Umbilical cord (tissue), 2 donors: ENCODE results near the gene PYM1. TPM values are rescaled to one million over a fixed set of nuclear protein-coding genes. Genes with fewer than 3 reads are reported as not detected.

Experiments
- DNase-seq: peaks from one replicate; pipeline ENCODE4 v3.0.0-alpha.2; 2015; ENCODE audit warnings: low spot score
- total RNA-seq: library from RNA; depleted of rRNA; stranded (reverse); fragments of >200 nt; gene quantifications from one replicate; pipeline ENCODE4 v1.2.3, GENCODE V29; 2014; ENCODE audit warnings: low replicate concordance; ENCODE audit not compliant: insufficient read depth

Gene PYM1
- total RNA-seq = 12.5 TPM

DNA sequence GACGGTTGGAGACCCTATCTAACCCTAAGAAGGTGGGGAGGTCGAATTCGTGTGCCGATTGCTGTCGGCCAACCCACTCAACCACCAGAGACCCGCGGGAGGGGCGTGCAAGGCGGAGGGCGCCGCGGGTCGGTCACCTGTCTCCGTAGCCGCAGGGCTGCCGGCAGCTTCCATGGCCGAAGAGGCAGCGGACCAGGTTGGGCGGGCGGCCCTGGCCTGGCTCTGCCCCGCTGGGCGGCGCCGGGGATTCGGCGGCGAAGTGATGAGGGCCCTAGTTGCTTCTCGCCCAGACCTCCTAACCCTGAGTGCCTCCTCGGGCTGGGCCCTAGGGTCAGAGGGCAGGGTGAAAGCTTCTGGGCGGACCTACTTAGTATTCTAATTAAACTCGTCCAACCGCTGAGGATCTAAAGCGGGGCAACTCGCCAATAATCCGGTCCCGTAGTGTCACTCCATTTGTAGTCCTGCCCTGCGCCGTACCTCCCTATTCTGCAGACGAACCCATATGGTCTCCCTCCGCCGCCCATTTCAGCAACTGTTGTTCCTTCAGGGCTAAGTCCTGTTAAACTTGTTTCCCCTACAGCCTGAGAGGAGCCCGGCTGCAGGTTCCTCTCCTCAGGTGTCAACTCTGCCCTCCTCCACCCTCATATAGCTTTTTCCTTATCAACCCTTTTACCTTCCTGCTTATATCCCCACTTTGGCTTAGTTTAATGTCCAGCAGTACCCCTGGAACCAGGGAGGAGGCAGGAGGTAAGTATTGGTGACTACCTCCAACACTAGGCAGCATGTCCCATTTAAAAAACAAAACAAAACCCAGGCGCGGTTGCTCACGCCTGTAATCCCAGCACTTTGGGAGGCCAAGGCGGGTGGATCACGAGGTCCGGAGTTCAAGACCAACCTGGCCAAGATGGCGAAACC is at the start of gene PYM1:
Gene PYM1 (minus strand): TSS at position 307 of the 915 bp plus-strand sequence. CDS start 133 bp downstream, at position 174.
- DNase-seq = peak; percentile 75

DNA sequence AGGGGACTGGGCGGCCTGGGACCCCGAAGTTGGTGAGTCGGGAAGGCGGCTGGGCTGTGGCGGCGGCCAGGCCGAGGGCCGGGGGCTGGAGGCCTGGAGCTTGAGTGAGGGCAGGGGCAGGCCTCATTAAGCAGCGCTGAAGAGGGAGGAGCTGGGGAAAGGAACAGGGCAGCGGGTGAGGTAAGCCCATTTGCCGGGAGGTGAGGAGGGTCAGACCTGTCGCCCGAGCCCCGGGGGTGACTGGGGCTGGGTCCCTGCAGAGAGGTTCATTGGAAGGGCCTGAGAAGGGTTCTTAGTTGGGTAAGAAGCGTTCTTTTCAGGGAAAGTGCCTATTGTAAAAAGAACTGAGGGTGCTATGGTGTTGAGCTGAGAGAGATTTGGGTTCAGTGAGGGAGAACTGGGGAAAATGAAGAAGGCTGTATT is 46.6 kb upstream of the PYM1 start:
- DNase-seq = peak; percentile 62

DNA sequence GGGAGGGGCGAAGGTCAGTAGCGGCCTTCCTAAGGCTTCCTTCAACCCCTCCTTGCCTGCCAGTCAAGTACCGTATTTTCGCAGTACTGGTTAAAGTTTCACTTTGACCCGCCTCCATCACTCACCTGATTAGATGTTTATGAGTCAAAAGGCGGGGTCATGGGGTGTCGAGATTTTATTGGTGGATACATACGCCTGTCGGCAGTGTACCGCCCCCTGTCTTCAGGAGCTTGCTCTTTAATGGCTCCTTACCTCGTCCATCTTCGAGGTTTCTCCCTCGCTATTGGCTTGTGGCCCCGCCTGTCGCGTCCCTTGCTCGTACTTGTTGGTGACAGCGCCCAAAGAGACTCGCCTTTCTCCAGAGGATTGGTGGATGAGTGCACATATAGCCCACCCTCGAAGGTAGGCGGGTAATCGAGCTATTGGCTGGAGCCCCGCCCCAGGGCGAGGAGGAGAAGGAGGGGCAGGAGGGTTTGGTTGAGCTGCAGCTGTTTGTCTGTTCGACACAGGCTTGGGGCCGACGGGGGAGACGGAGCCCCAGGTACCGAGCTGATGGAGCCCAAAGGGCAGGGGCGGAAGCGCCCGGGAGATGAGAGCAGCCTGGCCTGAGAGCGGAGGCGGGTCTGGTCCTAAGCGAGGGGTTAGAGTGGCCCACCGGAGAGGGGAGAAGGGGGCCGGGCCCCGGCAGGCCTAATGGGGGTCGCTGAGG is 46.1 kb upstream of the PYM1 start, which contains the start of gene RAB5B:
Gene RAB5B (plus strand): TSS at position 480 of the 709 bp plus-strand sequence. CDS start 12,883 bp downstream, outside the sequence.
- peak; percentile 100 for DNase-seq

DNA sequence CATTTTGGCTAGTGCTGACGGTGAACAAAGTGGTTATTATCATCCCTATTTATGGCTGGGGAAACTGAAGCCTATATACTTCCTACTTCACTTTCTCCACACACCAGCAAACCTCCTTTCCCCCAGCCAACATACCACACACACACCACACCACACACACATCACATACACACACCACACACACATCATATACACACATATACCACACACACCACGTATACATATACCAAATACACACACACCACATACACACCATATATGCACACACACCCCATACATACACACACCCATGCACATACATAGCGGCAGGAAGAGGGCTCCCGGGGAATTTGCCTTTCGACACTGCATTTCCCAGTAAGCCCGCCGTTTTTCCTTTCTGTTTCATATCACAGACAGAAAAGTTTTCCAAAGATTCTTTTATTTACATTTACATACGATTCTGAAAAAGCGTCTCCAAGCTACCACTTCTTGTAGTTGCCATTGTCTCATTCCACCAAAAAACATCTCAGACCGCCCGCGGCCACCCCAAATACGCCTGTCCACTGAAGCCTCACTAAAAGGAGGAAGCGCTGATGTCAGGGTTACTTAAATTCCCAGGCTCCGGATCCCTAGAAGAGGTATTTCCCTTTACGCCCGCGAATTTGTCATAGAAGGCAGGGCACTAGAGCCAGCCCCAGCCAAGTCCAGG is 45.4 kb upstream of the PYM1 start:
- no peak for DNase-seq

DNA sequence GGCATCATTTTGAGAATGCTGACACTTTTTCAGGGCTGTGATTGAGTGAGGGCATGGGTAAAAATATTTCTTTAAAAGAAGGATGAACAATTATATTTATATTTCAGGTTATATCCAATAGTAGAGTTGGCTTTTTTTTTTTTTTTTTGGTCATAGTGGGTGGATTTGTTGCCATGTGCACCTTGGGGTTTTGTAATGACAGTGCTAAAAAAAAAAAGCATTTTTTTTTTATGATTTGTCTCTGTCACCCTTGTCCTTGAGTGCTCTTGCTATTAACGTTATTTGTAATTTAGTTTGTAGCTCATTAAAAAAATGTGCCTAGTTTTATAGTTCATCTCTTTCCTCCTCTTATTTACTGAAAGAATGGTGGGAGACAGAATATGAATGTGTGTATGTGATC is 44.8 kb upstream of the PYM1 start:
- no peak for DNase-seq

DNA sequence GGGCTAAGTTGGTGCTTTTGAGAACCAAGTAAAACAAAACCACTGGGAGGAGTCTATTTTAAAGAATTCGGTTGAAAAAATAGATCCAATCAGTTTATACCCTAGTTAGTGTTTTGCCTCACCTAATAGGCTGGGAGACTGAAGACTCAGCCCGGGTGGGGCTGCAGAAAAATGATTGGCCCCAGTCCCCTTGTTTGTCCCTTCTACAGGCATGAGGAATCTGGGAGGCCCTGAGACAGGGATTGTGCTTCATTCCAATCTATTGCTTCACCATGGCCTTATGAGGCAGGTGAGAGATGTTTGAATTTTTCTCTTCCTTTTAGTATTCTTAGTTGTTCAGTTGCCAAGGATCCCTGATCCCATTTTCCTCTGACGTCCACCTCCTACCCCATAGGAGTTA is 44.3 kb upstream of the PYM1 start:
- peak; percentile 25 for DNase-seq

DNA sequence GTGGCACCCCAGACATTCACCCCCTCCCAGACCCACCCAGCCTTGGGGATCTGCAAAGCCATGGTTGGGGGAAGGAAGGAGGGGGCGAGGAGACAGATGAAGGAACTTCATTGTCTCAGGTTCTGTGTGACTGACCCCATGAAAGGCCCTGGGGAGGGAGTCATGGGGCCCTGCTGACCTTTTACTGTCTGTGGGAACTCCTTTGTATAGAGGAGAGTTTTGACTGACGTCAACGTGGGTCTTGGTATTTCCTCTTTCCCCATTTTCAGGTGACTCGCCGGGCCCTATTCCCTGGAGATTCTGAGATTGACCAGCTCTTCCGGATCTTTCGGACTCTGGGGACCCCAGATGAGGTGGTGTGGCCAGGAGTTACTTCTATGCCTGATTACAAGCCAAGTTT is 43.1 kb upstream of the PYM1 start:
- DNase-seq = no peak

DNA sequence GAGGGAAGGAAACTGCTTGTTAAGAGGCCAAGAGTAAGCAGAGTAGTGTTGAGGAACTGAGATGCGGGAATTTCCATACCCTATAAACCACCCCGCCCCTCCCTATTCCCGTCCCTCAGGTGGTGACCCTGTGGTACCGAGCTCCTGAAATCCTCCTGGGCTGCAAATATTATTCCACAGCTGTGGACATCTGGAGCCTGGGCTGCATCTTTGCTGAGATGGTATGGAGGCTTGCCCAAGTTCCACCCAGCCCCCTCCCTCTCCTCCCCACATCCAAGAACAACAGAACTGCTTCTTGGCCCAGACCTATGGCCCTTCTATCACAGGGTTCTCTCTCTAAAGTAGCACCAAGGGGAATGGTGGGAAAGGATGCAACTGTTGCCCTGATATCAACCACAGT is 41.7 kb upstream of the PYM1 start:
- no peak for DNase-seq

DNA sequence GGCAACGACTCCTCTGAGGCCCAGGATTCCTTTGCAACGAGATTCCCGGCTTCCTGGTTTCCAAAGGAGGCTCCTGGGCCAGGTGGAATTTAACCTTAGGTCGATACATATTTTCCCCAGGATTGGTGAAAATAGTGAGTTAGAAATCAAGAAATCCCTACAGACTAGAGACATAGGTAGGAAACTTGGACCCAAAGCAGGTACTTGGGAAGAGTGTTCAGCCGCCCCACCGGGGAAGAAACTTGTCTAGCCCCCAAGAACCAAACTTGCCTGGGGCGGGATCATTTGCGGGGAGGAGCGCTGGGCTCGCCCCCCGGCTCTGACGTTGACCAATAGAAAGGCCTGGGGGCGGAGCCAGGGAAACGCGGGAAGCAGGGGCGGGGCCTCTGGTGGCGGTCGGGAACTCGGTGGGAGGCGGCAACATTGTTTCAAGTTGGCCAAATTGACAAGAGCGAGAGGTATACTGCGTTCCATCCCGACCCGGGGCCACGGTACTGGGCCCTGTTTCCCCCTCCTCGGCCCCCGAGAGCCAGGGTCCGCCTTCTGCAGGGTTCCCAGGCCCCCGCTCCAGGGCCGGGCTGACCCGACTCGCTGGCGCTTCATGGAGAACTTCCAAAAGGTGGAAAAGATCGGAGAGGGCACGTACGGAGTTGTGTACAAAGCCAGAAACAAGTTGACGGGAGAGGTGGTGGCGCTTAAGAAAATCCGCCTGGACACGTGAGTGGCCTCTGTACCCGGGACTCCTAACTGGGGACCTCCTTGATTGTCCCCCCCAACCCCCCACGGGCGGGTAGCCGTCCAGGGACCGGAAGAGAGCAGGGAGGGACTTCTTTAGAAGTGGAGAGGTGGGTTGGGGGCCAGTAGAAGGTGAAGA is 39.0 kb upstream of the PYM1 start, which contains the start of gene CDK2:
Gene CDK2 (plus strand): TSS at position 423 of the 874 bp plus-strand sequence. CDS start 179 bp downstream, at position 602.
- peak; percentile 95 for DNase-seq

DNA sequence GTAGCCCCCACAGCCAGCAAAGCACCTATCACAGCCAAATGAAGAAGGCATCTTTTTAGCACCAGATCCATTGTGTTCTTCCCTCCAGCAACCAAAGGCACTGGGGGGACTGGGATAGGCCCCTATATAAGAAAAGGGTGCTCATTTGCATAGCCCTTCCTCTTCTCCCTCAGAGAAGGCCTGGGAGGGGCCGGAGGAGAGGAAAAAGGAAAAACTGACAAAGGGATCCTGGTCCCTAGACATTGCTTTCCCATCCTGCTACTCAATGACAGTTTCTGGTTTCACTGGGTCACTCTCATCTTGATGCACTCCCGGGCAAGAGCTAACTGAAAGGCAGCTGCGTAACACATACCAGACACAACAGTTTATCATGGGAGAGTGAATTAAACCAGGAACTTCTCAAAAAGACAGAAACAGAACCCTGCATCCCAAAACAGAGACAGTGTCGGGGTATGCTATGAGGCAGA is 38.3 kb upstream of the PYM1 start, which contains the start of gene PMEL:
Gene PMEL (minus strand): TSS at position 102 of the 467 bp plus-strand sequence. CDS start 31 bp downstream, at position 71.
- DNase-seq = peak; percentile 56

DNA sequence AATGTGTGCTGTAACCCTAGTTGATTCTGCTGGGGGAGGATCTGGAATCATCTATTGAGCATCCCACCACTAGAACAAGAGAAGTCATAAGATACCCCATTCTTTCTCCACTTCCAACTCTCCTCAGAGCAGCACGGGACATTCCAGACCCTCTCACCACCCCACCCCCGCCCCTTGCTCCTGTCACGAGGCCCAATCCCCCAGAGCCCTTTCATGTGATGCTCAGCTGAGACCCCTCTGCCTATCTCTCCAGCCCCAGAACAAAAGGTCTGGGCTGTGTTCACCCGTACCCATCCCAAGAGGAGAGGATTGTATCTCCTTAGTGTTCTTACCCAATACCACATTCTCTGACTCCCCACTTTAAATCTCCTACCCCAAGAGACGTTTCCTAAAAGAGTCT is 37.5 kb upstream of the PYM1 start:
- DNase-seq = no peak

DNA sequence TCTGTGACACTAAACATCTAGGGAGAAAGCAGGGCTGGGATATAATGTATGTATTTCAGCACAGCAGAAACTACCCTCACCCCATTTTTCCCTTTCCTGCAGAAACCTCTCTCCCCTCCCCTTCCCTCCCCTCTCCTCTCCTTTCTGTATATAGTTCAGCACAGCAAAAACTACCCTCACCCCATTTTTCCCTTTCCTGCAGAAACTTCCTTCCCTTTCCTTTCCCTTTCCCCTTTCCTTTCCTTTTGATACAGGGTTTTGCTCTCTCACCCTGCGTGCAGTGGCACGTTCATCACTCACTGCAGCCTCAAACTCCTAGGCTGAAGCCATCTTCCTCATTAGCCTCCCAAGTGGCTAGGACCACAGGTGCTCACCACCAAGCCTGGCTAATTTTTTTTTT is 36.1 kb upstream of the PYM1 start:
- DNase-seq = no peak

DNA sequence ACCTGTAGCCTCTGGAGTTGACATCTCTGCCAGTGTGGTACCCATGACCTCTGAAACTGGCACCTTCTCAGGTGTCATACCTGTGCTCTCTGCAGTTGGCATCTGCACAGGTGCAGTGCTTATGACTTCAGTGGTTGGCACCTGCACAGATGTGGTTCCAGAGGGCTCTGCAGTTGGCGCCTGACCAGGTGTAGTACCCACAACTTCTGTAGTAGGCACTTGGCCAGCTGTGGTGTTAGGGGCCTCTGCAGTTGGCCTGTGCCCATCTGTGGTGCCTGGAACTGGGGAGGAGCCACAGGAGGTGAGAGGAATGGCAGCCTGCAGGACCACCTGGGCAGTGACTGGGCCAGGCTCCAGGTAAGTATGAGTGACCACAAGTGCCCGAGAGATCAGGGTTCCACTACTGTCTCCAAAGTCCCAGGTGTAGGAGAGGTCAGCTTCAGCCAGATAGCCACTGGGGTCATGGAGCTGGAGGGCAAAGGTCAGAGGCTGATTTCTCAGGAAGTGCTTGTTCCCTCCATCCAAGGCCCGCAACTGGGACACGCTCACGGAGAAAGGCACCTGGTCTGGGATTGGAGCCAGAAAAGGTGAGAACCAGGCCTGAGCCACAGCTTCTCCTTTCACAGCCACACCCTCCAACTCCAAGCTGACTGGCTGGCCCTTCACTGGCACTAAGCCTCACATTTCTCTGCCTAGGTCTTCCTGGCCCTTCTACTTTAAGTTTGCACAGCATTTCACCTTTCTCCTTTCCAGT is 29.6 kb upstream of the PYM1 start:
- no peak for DNase-seq

DNA sequence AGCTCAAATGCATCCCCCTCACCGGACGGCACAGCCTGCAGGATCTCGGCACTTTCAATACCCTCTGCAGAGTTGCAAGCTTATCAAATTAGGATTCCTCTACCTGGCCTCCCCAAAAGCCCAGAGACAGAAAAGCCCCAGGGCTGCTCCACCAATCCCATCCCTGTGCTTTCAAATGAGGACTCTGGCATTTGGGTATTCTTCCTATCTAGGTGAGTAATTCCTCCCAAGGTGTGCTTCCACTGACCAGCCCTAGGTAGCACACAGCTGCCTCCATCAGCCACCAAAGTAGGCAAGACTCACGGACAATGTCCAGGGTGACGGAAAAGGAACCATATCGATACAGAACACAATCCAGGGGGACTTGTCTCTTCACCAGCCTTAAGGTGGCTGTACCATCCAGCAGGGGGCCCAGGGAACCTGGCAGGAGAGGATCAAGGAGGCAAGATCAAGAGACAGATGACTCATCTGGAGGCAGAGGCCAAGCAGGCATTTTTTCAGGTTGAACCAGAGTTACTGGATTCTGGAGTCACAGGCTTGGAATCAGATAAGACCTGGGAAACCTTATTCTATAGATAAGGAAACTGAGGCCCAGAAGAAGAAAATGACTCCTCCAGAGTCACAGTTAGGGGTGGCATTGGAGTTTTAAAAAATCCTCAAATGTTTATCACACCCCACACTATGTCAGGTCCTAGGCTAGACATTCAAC is 28.3 kb upstream of the PYM1 start:
- peak; percentile 67 for DNase-seq

DNA sequence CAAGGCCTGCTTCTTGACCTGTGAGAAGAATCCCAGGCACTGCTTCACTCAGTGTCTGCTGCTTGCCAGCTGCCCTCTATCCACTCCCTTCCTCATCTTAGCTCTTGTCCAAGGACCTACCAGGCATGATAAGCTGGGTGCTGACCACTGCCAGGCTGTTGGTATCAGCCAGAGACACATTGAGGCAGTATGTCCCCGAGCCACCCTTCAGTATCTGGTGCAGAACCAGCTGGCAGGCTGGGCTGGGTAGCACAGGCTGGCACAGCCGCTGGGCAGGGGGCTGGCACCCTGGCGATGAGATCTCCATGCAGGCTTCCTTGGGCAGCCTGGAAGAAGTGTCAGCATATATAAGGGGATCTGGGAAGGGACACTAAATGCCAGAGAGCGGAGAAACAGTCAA is 27.6 kb upstream of the PYM1 start:
- no peak for DNase-seq

DNA sequence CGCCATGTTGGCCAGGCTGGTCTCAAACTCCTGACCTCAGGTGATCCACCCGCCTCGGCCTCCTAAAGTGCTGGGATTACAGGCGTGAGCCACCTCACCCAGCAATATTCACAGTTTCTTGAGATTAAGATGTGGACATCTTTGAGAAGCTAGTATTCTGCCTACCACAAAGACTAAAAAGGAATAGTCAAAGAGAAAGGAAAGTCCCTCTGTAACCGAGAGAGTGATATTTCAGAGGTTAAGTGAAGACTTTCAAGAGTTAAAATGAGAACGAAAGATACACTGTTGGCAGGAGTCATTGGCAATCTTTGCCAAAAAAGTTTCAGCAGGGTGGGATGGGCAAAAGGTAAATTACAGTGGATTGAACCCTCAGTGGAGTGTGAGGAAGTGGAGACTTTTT is 18.9 kb upstream of the PYM1 start:
- DNase-seq = no peak

DNA sequence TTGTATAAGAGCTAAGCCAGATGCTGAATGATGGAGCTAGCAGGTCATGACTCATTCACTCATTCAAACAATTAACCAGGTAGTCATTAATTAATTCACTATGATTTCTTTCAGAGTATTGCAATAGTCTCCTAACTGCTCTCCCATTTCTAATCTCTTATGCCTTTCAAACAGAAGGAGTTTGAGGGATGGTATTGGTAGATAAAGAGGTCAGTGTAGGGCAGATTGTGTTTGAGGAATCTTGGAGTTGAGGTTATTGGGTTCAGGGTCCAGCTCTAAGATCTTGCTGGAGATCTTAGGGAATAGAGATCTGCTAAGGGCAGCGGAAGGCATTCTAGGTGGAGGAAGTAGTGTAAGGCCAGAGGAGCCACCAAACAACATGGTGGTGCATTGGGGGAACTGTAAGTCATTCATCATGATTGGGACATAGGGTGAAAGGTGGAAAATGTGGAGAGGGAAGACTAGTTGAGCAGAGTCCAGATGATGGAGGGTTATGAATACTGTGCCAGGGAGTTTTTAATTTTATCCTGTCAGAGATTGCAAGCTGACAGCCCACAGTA is 15.0 kb upstream of the PYM1 start:
- no peak for DNase-seq

DNA sequence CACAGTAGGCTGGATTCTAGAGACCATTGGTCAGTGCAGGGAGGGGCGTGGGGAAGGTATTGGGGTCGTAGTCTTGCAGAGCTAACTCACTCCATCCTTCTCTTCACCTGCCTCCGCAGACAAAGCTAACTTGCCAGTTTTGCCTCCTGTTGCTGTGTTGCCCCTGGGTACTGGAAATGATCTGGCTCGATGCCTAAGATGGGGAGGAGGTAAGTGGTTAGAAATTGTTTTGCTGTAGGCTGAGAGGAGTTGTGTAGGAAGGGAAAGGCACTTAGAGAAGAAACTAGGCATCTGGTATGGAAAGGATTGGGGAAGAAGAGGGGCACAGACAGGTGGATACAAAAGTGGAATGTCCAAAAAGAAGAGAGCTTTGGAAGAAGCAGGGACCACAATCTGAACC is 14.4 kb upstream of the PYM1 start:
- DNase-seq = no peak
